T-helper 17 cell (primary cell): ENCODE results near the gene TXNL4B. TPM values are rescaled to one million over a fixed set of nuclear protein-coding genes. Genes with fewer than 3 reads are reported as not detected.

Experiments used
- ATAC-seq: fragments of 150-1000 bp; cut with Tn5 transposase; 2 replicates; pipeline ENCODE4 v1.10.0; 2021; ENCODE audit warnings: mild to moderate bottlenecking, moderate library complexity
- DNase-seq, 3 donors: peaks; one replicate each; pipeline versions ENCODE4 v3.0.0 to v3.0.0-alpha.2; 2020 to 2021
- H3K9me3 ChIP-seq: one replicate; pipeline ENCODE4 v1.7.0; 2013; ENCODE audit warnings: low read length, mild to moderate bottlenecking; ENCODE audit not compliant: control insufficient read depth, poor library complexity, severe bottlenecking
- H3K27ac Mint-ChIP-seq: one replicate; pipeline ENCODE4 v1.8.0; 2022; ENCODE audit warnings: mild to moderate bottlenecking, moderate library complexity, mixed read lengths
- H3K27me3 Mint-ChIP-seq: one replicate; pipeline ENCODE4 v1.8.0; 2022; ENCODE audit warnings: mixed read lengths
- H3K36me3 Mint-ChIP-seq: one replicate; pipeline ENCODE4 v1.8.0; 2022; ENCODE audit warnings: low read depth, mixed read lengths
- H3K4me1 Mint-ChIP-seq: one replicate; pipeline ENCODE4 v1.8.0; 2022; ENCODE audit warnings: mild to moderate bottlenecking, mixed read lengths
- H3K4me3 Mint-ChIP-seq: one replicate; pipeline ENCODE4 v1.8.0; 2022; ENCODE audit warnings: mild to moderate bottlenecking, moderate library complexity, mixed read lengths
- total RNA-seq, 4 donors: library from RNA in 2 of 4; stranded (reverse) in 2 of 4; gene quantifications; one replicate each; pipeline ENCODE4 v1.2.3 and lab custom pipeline; 2022 to 2026

The TXNL4B gene
- total RNA-seq, 2 donors from 2014 or later: 11.3 to 14.0 TPM

GRCh38 chr16:72124761-72125634 lies 31.6 kb upstream of the TXNL4B start:
- no peaks in the 10 kb centered on the region for H3K9me3 ChIP-seq
- Mint-ChIP-seq H3K4me1 (peaks cover 4% of the 10 kb centered on the region), H3K36me3 (peaks cover 2% of the 10 kb centered on the region), H3K27ac (no peak overlapping the region), H3K27me3 (no peaks in the 10 kb centered on the region), H3K4me3 (no peak overlapping the region)
- DNase-seq: peak; percentile 30 to 43 (median 37)
- peak; percentile 57 for ATAC-seq

GRCh38 chr16:72124148-72124547 lies 30.7 kb upstream of the TXNL4B start:
- no peak for DNase-seq
- H3K27ac Mint-ChIP-seq: no peak overlapping the region
- H3K9me3 ChIP-seq: no peaks in the 10 kb centered on the region
- H3K4me1 Mint-ChIP-seq: peaks cover 6% of the 10 kb centered on the region
- peaks cover 2% of the 10 kb centered on the region for H3K36me3 Mint-ChIP-seq
- H3K4me3 Mint-ChIP-seq: no peak overlapping the region
- ATAC-seq: no peak
- no peaks in the 10 kb centered on the region for H3K27me3 Mint-ChIP-seq

GRCh38 chr16:72123426-72123825 lies 30.0 kb upstream of the TXNL4B start:
- no peak overlapping the region for H3K27ac Mint-ChIP-seq
- H3K4me3 Mint-ChIP-seq: no peak overlapping the region
- no peak for ATAC-seq

GRCh38 chr16:72122916-72123315 lies 29.5 kb upstream of the TXNL4B start:
- no peaks in the 10 kb centered on the region for H3K9me3 ChIP-seq
- no peak for DNase-seq
- no peak overlapping the region for H3K4me3 Mint-ChIP-seq
- H3K36me3 Mint-ChIP-seq: no peaks in the 10 kb centered on the region
- peaks cover 6% of the 10 kb centered on the region for H3K4me1 Mint-ChIP-seq
- ATAC-seq: no peak
- no peaks in the 10 kb centered on the region for H3K27me3 Mint-ChIP-seq
- no peak overlapping the region for H3K27ac Mint-ChIP-seq

More at GRCh38 chr16:72123426-72123825, 30.0 kb upstream of the TXNL4B start:
- no peaks in the 10 kb centered on the region for H3K36me3 Mint-ChIP-seq
- H3K4me1 Mint-ChIP-seq: peaks cover 6% of the 10 kb centered on the region
- no peaks in the 10 kb centered on the region for H3K27me3 Mint-ChIP-seq
- no peak for DNase-seq
- H3K9me3 ChIP-seq: no peaks in the 10 kb centered on the region

GRCh38 chr16:72122308-72122707 lies 28.9 kb upstream of the TXNL4B start:
- Mint-ChIP-seq H3K27me3 (no peaks in the 10 kb centered on the region), H3K4me1 (peaks cover 6% of the 10 kb centered on the region), H3K27ac (no peak overlapping the region), H3K4me3 (no peak overlapping the region), H3K36me3 (no peaks in the 10 kb centered on the region)
- no peak for DNase-seq
- no peaks in the 10 kb centered on the region for H3K9me3 ChIP-seq
- ATAC-seq: no peak

GRCh38 chr16:72120026-72120425 lies 26.6 kb upstream of the TXNL4B start:
- H3K4me1 Mint-ChIP-seq: peaks cover 4% of the 10 kb centered on the region
- H3K27ac Mint-ChIP-seq: peak overlapping the region; percentile 61
- H3K36me3 Mint-ChIP-seq: no peaks in the 10 kb centered on the region
- H3K27me3 Mint-ChIP-seq: no peaks in the 10 kb centered on the region
- DNase-seq (no peak), ATAC-seq (no peak)
- no peaks in the 10 kb centered on the region for H3K9me3 ChIP-seq
- H3K4me3 Mint-ChIP-seq: no peak overlapping the region

GRCh38 chr16:72113616-72113945 lies 20.2 kb upstream of the TXNL4B start:
- H3K9me3 ChIP-seq: no peaks in the 10 kb centered on the region
- no peak for DNase-seq
- no peaks in the 10 kb centered on the region for H3K27me3 Mint-ChIP-seq
- H3K4me1 Mint-ChIP-seq: no peaks in the 10 kb centered on the region
- ATAC-seq: no peak
- no peak overlapping the region for H3K27ac Mint-ChIP-seq
- H3K4me3 Mint-ChIP-seq: no peak overlapping the region
- peaks cover 5% of the 10 kb centered on the region for H3K36me3 Mint-ChIP-seq

GRCh38 chr16:72112906-72113615 lies 19.6 kb upstream of the TXNL4B start:
- Mint-ChIP-seq H3K27ac (no peak overlapping the region), H3K36me3 (peaks cover 5% of the 10 kb centered on the region), H3K4me3 (no peak overlapping the region), H3K4me1 (no peaks in the 10 kb centered on the region), H3K27me3 (no peaks in the 10 kb centered on the region)
- no peak for ATAC-seq
- DNase-seq: no peak
- H3K9me3 ChIP-seq: no peaks in the 10 kb centered on the region

GRCh38 chr16:72112452-72112792 lies 19.0 kb upstream of the TXNL4B start:
- H3K9me3 ChIP-seq: no peaks in the 10 kb centered on the region
- ATAC-seq: no peak
- Mint-ChIP-seq H3K36me3 (peaks cover 7% of the 10 kb centered on the region), H3K27me3 (no peaks in the 10 kb centered on the region), H3K4me1 (no peaks in the 10 kb centered on the region), H3K4me3 (no peak overlapping the region), H3K27ac (no peak overlapping the region)
- DNase-seq: no peak

GRCh38 chr16:72111657-72112451 lies 18.4 kb upstream of the TXNL4B start:
- H3K36me3 Mint-ChIP-seq: peaks cover 7% of the 10 kb centered on the region
- no peak for ATAC-seq
- no peak overlapping the region for H3K4me3 Mint-ChIP-seq
- no peaks in the 10 kb centered on the region for H3K27me3 Mint-ChIP-seq
- H3K9me3 ChIP-seq: no peaks in the 10 kb centered on the region
- no peak overlapping the region for H3K27ac Mint-ChIP-seq
- no peak for DNase-seq
- H3K4me1 Mint-ChIP-seq: no peaks in the 10 kb centered on the region

- Mint-ChIP-seq H3K27ac (no peak overlapping the region), H3K27me3 (no peaks in the 10 kb centered on the region), H3K36me3 (peaks cover 8% of the 10 kb centered on the region), H3K4me1 (no peaks in the 10 kb centered on the region), H3K4me3 (no peak overlapping the region)
- ATAC-seq (no peak), DNase-seq (no peak)
- H3K9me3 ChIP-seq: no peaks in the 10 kb centered on the region
Measured at GRCh38 chr16:72110662-72111615, 17.5 kb upstream of the TXNL4B start.

- ATAC-seq (no peak), DNase-seq (no peak)
- Mint-ChIP-seq H3K4me3 (no peak overlapping the region), H3K36me3 (peaks cover 13% of the 10 kb centered on the region), H3K27me3 (no peaks in the 10 kb centered on the region), H3K4me1 (no peaks in the 10 kb centered on the region), H3K27ac (no peak overlapping the region)
- no peaks in the 10 kb centered on the region for H3K9me3 ChIP-seq
Measured at GRCh38 chr16:72109966-72110530, 16.6 kb upstream of the TXNL4B start.
